Adrenal gland (tissue), 12 donors: ENCODE results near the gene TEKTIP1. TPM values are rescaled to one million over a fixed set of nuclear protein-coding genes. Genes with fewer than 3 reads are reported as not detected.
A peak's percentile ranks its signal among the peaks of the same experiment; 100 is the strongest.
"Not testable (repeated sequence)": the region's sequence is repeated elsewhere in the genome, so short reads cannot be mapped to it uniquely, and the experiment has no call there.

ENCODE experiments used
- DNase-seq, 7 donors: peaks; one replicate each; pipeline ENCODE4 v3.0.0-alpha.2; 2019 to 2020
- H3K27ac ChIP-seq, 5 donors: fragments of 200-600 bp; sonication (generic) in 4 of 5; 1 replicate in 3 of 5; 2 replicates in 2 of 5; pipeline versions ENCODE4 v1.5.1 to v1.8.0; 2016 to 2020; ENCODE audit warnings: mild to moderate bottlenecking in 1 of 5
- H3K27me3 ChIP-seq: fragments of 200-600 bp; 2 replicates; pipeline ENCODE4 v1.8.0; 2021
- H3K36me3 ChIP-seq, 2 donors: fragments of 200-600 bp; replicated peaks in 1 of 2; 1 replicate in 1 of 2; 2 replicates in 1 of 2; pipeline versions ENCODE4 v1.5.1 to v1.8.0; 2018 to 2022
- H3K4me1 ChIP-seq, 2 donors: fragments of 200-600 bp; replicated peaks in 1 of 2; 1 replicate in 1 of 2; 2 replicates in 1 of 2; pipeline versions ENCODE4 v1.5.1 to v1.8.0; 2018 to 2021
- H3K4me3 ChIP-seq, 4 donors: fragments of 200-600 bp; sonication (generic) in 3 of 4; one replicate each; pipeline ENCODE4 v1.5.1; 2016 to 2018
- H3K9me3 ChIP-seq, 3 donors: fragments of 200-600 bp; sonication (generic) in 1 of 3; replicated peaks in 1 of 3; 1 replicate in 2 of 3; 2 replicates in 1 of 3; pipeline versions ENCODE4 v1.5.1 to v1.8.0; 2016 to 2021
- POLR2A ChIP-seq, 2 donors: fragments of 450-650 bp; IDR thresholded peaks; one replicate each; pipeline ENCODE4 v1.6.1; 2017; ENCODE audit warnings: antibody characterized with exemption in 2 of 2, mild to moderate bottlenecking in 2 of 2, moderate library complexity in 1 of 2
- WGBS, 4 donors: extraction: QIAGEN DNeasy Blood & Tissue Kit in 2 of 4; methylation state at CpG; one replicate each; pipeline versions ENCODE4 v1.1.5 to v1.1.7; 2013 to 2017; 5-methylcytosine and 5-hydroxymethylcytosine counted together
- intact Hi-C, 2 donors: fragments of 100-400 bp; cut with DNase I; formaldehyde crosslinking; loops; one replicate each; pipeline versions ENCODE4 v1.14.1 to v1.15.0; 2022 to 2023
- polyA plus RNA-seq, 3 donors: library from polyadenylated mRNA; stranded (reverse); fragments of 200-250 nt in 2 of 3; fragments of 350-450 nt in 1 of 3; fragmentation: Illumina TruSeq in 1 of 3; extraction: RNeasy Lipid Tissue Mini Kit (QIAGEN cat#74804) in 1 of 3; gene quantifications; one replicate each; pipeline ENCODE4 v1.2.3, GENCODE V29; 2013 to 2014
- total RNA-seq, 9 donors: library from RNA; depleted of rRNA in 4 of 9; stranded (reverse); fragments of >200 nt in 4 of 9; fragments of 120-200 nt in 1 of 9; fragmentation: NEBNext Ultra II Directional in 1 of 9; extraction: Animal tissue kit (Norgen Biotek cat#: 25700) in 1 of 9; gene quantifications; one replicate each; pipeline versions ENCODE4 v1.1.0 to v1.2.4, GENCODE V29; 2013 to 2023
- TF ChIP-seq, protein P1 (sequence below), 6 experiments: fragments of 450-650 bp in 4 of 6; fragments of 200-600 bp in 2 of 6; sonication (generic) in 1 of 6; IDR thresholded peaks; 1 replicate in 5 of 6; 2 replicates in 1 of 6; pipeline versions ENCODE4 v1.5.1 to v1.8.0; 2016 to 2021; ENCODE audit warnings: antibody characterized with exemption in 6 of 6, mild to moderate bottlenecking in 2 of 6, moderate library complexity in 1 of 6
- donor health status: healthy with polysubstance abuse.
- donor health status: Bipolar disorder and iron deficiency.
- donor health status: DM: yes; HTN: yes; CAD: no.
- donor health status: DM: no; HTN: no; CAD: no.
- donor health status: DM: no; HTN: no; CAD: no.
- donor health status: DM: yes; HTN: yes; CAD: no.

TEKTIP1 gene
- total and polyA plus RNA-seq, 12 donors, result 0.68 to 3.6 (median 1.4) TPM; not detected in 5

DNA sequence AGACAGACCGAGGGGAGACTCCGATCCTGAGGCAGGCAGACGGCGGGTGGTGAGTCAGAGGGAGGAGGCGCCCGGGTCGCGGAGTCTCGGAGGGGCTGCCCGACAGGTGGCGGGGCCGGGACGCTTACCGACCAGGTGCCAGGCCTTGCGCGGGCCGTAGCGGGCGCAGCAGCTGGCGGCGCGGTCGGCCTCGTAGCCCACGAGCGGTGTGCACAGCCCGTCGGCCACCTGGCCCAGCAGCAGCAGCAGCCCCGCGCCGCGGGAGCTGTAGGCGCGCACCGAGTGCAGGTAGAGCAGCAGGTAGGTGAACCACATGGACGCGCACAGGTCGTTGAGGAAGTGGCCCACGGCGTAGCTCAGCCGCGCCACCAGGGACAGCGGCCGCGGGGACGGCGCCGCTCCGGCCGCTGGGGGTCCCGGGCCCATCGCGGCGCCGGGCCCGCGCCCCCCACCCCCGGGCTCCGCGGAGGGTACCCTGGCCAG, 18.0 kb downstream of the TEKTIP1 start:
- peaks cover 14 to 24% of the 10 kb centered on the region in 2 donors for H3K4me1 ChIP-seq
- TF ChIP-seq POLR2A (IDR thresholded peaks at IDR 0.05), result no peak
- TF ChIP-seq, protein P1, sequence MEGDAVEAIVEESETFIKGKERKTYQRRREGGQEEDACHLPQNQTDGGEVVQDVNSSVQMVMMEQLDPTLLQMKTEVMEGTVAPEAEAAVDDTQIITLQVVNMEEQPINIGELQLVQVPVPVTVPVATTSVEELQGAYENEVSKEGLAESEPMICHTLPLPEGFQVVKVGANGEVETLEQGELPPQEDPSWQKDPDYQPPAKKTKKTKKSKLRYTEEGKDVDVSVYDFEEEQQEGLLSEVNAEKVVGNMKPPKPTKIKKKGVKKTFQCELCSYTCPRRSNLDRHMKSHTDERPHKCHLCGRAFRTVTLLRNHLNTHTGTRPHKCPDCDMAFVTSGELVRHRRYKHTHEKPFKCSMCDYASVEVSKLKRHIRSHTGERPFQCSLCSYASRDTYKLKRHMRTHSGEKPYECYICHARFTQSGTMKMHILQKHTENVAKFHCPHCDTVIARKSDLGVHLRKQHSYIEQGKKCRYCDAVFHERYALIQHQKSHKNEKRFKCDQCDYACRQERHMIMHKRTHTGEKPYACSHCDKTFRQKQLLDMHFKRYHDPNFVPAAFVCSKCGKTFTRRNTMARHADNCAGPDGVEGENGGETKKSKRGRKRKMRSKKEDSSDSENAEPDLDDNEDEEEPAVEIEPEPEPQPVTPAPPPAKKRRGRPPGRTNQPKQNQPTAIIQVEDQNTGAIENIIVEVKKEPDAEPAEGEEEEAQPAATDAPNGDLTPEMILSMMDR (IDR thresholded peaks at IDR 0.05), result peak in 2 of 6 experiments; percentile 9 to 33
- H3K27me3 ChIP-seq, result no peaks in the 10 kb centered on the region
- peak overlapping the region; percentile 25 to 100 (median 58) for H3K4me3 ChIP-seq
- 0% methylated on average over 5 to 60 of the region's 60 CpGs; no CpG with 5 or more reads in 1 of the 4 donors for WGBS, 4 donors
- no peaks in the 10 kb centered on the region for H3K36me3 ChIP-seq
- H3K9me3 ChIP-seq, result no peaks in the 10 kb centered on the region
- peak in 5 of 7 donors; percentile 51 to 67 (median 59) for DNase-seq
- intact Hi-C loops, result no loop called here
- peak overlapping the region in 3 of 5 donors; percentile 35 to 89 (median 41) for H3K27ac ChIP-seq

DNA sequence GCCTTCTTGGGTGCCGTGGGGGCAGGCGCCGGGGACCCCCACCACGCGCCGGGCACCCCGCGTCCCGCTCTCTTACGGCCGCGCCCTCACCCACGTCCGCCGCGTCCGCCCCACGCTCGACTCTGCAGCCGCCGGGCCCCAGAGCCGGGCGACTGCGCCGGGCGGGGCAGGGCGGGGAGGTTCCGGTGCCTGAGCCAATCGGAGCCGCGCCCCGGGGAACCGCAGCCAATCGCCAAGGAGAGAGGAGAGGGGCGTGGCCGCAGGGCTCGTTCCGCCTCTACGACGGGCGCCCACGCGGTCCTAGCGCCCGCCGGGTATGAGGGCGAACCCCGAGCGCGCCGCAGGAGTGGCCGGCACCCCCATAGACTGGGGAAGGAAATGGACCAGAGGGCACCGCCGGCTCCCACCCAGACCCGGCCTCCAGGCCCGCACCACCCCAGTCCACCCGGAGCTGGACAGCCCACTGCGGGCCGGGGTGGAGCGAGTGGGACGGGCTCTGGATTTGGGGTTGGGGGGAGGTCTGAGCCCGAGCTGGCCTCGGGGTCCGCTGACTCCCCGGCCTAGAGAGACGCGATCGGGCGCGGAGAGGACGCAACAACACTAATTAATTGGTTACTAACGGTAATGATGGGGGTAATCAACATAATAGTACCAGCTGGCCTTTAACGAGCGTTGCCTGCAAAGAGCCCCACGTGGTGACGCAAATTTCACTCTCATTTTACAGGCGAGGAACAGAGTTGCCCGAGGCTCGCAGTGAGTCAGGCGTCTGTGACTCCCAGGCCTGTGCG, 18.7 kb downstream of the TEKTIP1 start, which contains the start of gene MFSD12:
TSS of gene MFSD12 (minus strand) at position 126 of the 788 bp plus-strand sequence. CDS start 183 bp downstream, outside the sequence.
- no peaks in the 10 kb centered on the region for H3K27me3 ChIP-seq
- peak within 1 kb of the TSS; percentile 25 to 100 (median 58) for H3K4me3 ChIP-seq
- TF ChIP-seq, protein P1 (IDR thresholded peaks at IDR 0.05), result no peak
- TF ChIP-seq POLR2A (IDR thresholded peaks at IDR 0.05), result peak; percentile 80 to 84
- no peaks in the 10 kb centered on the region for H3K9me3 ChIP-seq
- WGBS, 4 donors, result 1 to 2% (median 1%) methylated on average over 26 to 81 of the region's 81 CpGs
- peak within 1 kb of the TSS in 4 of 5 donors; percentile 59 to 89 (median 74) for H3K27ac ChIP-seq
- peak; percentile 93 to 97 (median 95) for DNase-seq
- peaks cover 14 to 24% of the 10 kb centered on the region in 2 donors for H3K4me1 ChIP-seq
- no peaks in the 10 kb centered on the region for H3K36me3 ChIP-seq
- intact Hi-C loops, result no loop called here

DNA sequence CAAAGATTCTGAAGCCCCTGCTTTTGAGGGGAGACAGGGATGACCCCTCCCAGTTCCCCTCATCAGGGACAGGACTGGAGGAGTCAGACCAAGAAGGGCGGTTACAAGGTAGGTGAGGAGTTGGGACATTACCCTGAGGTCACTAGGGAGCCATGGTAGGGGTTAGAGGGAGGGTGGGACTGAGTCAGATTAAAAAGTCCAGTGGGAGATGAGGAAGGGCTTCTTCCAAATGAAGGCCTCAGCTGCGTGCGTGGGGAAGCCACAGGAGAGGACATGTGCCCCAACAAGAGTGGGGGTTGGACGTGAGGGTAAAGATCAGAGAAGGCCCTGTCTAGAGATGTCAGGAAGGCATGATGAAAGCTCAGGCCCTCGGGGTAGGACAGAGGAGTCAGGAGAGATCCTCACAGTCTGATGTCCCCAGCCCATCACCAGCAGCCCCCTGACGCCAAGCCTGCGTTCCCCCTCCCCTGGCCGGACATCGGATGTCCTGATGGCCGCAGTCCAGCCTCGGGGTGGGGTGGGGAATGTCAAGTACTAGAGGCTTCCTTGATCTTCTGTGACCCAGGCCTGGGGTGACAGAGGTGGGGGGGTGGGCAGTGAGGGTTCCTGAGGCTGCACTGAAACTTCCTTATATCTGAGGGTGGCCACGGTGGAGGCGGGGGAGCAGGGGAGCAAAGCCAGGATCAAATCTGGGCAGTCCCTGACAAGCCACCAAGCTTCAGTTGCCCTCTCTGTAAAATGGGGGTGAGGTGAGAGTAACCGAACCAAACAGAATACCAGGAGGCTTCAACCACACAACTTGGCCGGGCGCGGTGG, 24.9 kb downstream of the TEKTIP1 start:
- Histone ChIP-seq H3K4me1 (no peaks in the 10 kb centered on the region), H3K9me3 (no peaks in the 10 kb centered on the region), H3K27me3 (no peaks in the 10 kb centered on the region), H3K4me3 (no peak overlapping the region), H3K36me3 (no peaks in the 10 kb centered on the region), H3K27ac (no peak overlapping the region)
- DNase-seq, result peak in 1 of 7 donors; percentile 9
- intact Hi-C loops, result no loop called here
- no peak for TF ChIP-seq POLR2A (IDR thresholded peaks at IDR 0.05)
- TF ChIP-seq, protein P1 (IDR thresholded peaks at IDR 0.05), result no peak
- 70 to 85% (median 81%) methylated on average over 11 to 17 of the region's 17 CpGs for whole genome bisulfite sequencing, 4 donors

DNA sequence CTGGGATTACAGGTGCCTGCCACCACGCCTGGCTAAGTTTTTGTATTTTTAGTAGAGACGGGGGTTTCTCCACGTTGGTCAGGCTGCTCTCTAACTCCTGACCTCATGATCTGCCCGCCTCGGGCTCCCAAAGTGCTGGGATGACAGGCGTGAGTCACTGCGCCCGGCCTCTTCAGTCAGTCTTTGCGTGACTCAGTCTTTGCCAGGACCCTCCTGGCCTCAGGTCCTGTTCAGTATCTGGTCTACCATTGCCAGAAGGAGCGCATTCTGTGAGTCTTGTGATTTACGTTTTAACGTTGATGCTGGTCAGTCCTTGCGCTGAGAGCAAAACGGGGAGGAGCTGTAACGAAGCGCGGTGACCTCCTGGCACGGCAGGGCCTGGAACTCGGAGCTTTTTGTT, 26.2 kb downstream of the TEKTIP1 start:
- 83 to 86% (median 84%) methylated on average over 6 to 19 of the region's 19 CpGs for WGBS, 4 donors
- Histone ChIP-seq H3K27ac (no peak overlapping the region), H3K4me3 (no peak overlapping the region), H3K4me1 (no peaks in the 10 kb centered on the region), H3K9me3 (no peaks in the 10 kb centered on the region), H3K36me3 (no peaks in the 10 kb centered on the region), H3K27me3 (no peaks in the 10 kb centered on the region)
- intact Hi-C loops, result no loop called here
- DNase-seq, result no peak
- TF ChIP-seq, protein P1 (IDR thresholded peaks at IDR 0.05), result no peak
- TF ChIP-seq POLR2A (IDR thresholded peaks at IDR 0.05), result no peak

DNA sequence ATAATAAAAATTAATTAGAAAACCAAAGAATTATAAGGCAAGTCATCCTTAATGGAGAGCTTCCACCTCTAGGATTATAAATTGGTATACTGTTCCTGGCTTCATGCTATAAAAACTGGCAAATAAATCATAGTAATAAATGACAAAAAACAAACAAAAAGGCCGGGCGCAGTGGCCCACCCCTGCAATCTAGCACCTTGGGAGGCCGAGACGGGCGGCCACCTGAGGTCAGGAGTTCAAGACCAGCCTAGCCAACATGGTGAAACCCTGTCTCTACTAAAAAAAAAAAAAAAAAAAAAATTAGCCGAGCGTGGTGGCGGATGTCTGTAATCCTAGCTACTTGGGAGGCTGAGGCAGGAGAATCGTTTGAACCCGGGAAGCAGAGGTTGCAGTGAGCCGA, 31.1 kb downstream of the TEKTIP1 start:
- H3K36me3 ChIP-seq, H3K4me3 ChIP-seq, intact Hi-C loops, DNase-seq, H3K27ac ChIP-seq, H3K9me3 ChIP-seq, H3K27me3 ChIP-seq: not testable (repeated sequence)
- 77 to 82% (median 80%) methylated on average over 9 to 11 of the region's 11 CpGs for WGBS, 4 donors
- peaks cover 11 to 15% of the 10 kb centered on the region in 2 donors for H3K4me1 ChIP-seq
